HG03175 (cell line): ENCODE results near the gene FBXL5.
A peak's percentile ranks its signal among the peaks of the same experiment; 100 is the strongest.
"Not testable (repeated sequence)": the region's sequence is repeated elsewhere in the genome, so short reads cannot be mapped to it uniquely, and the experiment has no call there.

ENCODE experiments used
- ATAC-seq: cut with Tn5 transposase; IDR thresholded peaks from one replicate; pipeline ENCODE4 v1.9.1; 2021; ENCODE audit warnings: mild to moderate bottlenecking, moderate library complexity; ENCODE audit not compliant: unreplicated experiment

The FBXL5 gene

DNA sequence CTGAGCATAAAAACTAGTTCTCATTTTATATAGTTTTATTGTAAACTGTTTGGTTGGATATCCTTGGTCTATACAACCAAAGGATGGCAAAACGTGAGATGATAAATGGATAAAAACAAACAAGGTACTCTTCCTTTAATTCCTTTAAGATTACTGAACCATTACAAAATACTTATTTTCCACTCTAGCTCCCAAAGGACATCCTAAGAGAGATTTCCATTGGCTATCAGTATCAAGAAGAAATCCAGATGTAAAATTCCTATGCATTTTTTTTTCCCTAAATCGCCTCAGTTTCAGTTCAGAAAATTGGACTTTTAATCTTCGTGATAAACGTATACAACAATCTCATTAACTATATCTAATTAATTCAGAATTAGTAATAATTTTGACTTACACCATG, 2.3 kb downstream of the FBXL5 start:
- no peak for ATAC-seq

DNA sequence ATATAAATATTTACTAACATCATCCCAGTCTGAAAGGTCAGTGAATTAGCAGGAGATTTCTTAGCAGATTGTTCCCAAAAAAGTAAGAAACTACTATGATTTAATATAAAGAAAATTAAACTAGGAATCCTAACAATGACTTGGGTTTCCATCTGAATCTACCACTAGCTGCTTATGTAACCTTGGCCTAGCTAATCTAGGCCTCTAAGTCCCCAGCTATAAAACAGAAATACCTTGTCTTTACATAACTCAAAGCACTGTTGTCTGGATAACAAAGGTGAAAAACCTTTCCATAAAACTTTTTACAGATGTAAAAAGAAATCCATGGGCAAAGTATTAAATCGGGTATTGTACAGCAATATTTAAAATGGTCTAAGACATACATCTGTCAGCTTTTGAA, 3.0 kb downstream of the FBXL5 start:
- ATAC-seq: no peak

DNA sequence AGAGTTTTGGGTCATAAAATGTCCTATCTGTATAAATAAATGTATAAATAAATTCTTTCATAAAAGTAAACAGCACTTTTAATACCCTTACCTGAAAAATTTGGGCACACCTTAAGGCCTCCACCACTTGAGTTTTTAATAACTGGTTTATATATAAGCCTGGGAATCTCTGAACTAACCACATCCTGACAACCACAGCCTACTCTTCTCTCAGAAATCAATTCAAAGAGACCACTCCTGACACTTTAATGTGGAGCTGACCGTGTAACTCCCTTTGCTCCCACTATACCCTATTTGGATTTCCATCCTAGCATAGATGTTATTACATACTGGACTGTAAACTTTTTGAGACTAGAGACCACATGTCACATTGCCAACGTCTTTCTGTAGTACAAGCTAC, 3.5 kb downstream of the FBXL5 start:
- ATAC-seq: no peak

DNA sequence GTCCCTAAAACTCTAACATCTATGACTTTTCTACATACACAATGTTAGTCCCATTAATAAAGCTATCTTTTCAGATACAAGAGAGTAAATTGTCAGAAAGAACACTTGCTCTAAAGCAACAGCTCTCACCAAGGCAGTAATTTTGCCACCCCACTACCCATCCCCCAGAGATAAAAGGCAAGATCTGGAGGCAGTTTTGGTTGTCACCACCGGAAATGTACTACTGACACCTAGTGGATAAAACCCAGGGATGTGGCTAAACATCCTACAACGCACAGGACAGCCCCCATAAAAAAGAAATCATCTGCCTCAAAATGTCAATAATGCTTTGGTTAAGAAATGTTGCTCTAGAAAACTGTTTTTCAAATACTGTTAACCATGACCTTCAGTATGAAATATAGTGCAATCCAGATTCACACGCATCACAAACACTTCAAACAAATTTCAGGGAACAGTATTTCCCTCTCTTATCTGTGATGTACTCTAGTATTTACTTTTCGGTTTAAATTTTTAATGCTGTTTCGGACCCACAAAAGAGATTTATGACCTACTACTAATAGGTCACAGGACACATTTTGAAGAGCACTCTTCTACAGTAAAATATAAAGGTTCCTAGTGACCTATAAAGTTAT, 5.1 kb downstream of the FBXL5 start:
- ATAC-seq: peak; percentile 52

DNA sequence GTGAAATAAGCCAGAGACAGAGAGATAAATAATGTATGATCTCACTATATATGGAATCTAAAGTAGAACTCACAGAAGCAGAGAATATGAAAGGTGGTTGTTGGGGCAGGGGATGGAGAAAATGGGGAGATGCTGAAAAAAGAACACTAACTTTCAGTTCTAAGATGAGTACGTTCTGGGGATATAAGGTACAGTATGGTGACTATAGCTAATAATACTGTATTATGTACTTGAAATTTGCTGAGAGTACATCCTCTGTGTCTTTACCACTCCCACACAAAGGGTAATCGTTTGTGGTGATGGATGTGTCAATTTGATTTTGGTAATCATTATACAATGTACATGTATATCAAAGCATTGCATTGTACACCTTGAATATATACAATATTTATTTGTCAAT, 6.6 kb downstream of the FBXL5 start:
- peak; percentile 48 for ATAC-seq

DNA sequence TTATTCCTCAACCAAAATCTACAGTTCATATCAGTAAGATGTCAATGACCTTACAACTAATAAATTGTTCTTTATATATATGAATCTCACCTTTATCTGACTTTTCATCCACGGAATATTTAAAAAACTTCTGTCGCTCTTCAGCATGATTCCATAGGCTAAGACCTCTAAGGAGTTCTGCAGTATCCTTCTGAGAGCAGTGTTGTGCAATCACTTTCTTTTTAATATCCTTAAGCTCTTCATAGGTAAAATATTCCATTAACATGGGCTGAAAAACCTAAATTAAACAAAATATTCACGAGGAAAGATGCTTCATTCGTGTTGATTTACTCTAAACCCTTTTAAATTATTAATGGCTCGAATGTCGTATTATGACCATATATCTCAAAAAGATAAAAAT, 16.7 kb downstream of the FBXL5 start:
- ATAC-seq: no peak

DNA sequence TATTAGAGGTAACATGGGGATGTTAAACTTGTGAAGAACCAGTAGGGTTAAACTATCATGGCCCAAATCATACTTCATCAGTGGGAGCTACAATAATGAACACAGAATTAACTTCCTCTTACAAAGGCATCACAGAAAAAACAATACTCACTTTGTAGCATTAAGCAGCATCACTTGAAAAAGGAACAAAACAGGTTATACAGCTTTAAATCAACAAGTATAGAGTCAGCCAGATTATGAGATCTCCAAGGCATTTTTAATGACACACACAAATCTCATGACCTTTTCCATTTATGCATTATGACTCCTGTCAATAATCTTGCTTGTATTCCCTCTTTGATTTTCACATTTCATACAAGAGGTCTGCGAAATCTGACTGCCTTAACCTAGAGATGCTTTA, 18.3 kb downstream of the FBXL5 start:
- no peak for ATAC-seq

DNA sequence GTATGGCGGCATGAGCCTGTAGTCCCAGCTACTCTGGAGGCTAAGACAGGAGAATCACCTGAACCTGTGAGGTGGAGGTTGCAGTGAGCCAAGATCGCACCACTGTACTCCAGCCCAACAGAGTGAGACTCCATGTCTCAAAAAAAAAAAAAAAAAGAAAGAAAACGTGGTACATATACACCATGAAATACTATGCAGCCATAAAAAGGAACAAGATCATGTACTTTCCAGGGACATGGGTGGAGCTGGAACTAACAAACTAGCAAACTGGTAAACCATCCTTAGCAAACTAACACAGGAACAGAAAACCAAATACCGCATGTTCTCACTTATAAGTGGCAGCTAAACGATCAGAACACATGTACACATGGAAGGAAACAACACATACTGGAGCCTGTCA, 37.8 kb downstream of the FBXL5 start:
- not testable (repeated sequence) for ATAC-seq

DNA sequence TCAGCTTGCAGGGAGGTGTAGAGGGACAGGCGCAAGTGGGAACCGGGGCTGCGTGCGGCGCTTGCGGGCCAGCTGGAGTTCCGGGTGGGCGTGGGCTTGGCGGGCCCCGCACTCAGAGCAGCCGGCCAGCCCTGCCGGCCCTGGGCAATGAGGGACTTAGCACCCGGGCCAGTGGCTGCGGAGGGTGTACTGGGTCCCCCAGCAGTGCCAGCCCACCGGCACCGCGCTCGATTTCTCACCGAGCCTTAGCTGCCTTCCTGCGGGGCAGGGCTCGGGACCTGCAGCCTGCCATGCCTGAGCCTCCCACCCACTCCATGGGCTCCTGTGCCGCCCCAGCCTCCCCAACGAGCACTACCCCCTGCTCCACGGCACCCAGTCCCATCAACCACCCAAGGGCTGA, 40.3 kb downstream of the FBXL5 start:
- not testable (repeated sequence) for ATAC-seq

DNA sequence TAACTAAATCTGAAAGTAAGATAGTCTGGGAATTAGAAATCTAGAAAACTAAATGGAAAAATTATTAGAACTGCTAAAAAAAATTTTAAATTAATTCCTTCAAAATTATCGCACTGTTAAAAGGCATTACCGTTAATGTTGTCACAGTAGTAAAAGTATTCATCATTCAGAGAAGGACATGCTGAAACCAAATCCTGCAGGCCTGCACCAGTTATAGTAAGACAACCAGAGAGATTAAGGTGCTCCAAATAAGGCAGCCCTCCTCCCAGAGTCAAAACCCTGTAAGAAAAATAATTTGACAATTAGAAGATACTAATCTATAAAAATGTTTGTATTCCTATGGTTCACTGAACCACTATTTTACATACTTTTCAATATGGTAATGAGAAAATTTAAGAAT, 43.0 kb downstream of the FBXL5 start:
- ATAC-seq: no peak

DNA sequence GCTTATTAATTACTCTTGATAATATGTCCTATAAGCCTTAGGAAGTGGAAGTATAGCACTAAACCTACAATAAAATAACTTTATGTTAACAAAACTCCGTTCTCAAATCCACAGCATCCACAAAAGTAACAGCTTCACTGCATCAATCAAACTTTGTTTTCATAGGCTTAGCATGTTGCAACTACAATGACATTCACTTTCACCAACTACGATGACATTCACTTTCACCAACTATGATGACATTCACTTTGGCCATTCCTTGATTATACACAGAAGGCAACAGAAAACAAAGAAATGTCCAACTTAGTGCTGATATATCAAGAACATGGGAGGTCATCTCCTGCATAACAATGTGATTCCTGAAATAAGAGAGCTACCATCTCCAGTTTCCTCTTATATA, 44.3 kb downstream of the FBXL5 start:
- no peak for ATAC-seq

DNA sequence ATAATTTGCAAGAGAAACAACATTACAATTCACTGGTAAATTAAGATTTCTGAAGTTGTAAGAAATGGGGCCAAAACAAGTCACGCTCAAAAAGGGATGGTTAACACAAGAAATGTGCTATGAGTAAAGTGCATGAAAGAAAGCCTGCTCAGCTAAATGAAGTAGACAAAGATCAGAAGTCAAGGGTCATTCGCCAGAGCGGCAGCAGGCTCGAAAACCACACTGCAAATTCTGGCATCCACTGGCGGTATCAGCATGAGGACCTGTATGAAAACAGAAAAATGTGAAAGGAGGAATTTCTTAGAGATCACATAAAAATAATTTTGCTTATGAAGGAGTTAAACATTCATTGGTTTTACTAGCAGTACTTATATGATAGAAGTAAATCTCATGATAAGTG, 49.6 kb downstream of the FBXL5 start:
- no peak for ATAC-seq

DNA sequence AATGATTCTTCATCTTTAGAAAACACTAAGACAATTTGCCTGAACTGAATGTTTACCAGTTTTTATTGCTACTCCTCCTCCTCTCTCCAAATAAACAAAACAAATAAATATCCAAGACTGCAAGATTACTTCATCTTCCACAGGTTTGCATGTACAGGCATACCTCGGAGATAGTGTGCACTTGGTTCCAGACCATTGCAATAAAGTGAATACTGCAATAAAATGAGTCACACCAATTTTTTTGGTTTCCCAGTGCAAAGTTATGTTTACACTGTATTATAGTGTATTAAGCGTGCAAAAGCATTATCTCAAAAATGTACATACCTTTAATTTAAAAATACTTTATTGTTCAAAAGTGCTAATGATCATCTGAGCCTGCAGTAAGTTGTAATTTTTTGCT, 53.3 kb downstream of the FBXL5 start:
- no peak for ATAC-seq

DNA sequence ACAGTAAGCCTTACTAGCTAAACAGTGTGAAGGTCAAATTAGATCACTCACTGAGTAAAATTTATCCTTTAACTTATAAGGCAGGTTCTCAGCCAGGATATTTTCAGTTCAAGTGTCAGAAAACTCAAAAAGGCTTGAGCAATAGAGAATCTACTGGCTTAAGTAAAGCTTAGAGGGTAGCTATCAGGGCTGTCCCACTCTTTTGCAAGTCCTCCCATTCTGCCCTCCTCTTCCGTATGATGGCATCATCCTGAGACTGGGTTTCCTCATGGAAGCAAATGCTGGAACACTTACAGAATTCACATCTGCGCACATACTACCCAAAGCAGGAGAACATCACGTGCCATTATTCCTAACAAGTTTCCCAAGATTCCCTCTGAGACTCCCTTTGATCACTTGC, 55.0 kb downstream of the FBXL5 start:
- ATAC-seq: no peak

DNA sequence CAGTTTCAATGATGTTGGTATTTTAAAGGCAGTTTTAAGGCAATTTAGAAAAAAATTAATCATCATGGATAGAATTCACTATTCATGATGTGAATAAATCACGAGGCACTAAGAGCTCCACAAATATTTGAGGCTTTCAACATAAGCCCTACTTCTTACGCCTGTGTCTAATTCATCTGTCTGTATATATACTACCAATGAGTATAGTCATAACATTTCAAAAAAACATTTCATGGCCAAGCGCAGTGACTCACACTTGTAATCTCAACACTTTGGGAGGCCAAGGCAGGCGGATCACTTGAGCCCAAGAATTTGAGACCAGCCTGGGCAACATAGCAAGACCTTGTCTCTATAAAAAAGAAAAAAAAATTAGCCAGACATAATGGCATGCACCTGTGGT, 56.5 kb downstream of the FBXL5 start:
- no peak for ATAC-seq

DNA sequence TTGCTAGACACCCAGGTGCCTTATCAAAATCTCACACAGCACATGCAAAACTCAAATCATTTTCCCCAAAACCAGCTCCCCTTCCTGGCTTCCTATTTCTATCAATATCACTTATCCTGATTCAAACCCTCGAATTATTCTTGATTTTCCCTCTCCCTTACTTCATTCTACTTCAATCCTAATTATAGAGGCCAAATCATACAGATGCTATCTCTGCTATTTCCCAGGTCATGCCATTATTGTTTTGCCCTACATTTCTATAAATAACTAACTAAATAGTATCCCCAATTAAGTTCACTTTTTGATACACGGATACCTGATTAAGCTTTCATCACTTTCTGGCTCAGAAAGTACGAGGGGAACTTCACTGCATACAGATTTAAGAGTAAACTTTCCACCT, 62.4 kb downstream of the FBXL5 start:
- no peak for ATAC-seq

DNA sequence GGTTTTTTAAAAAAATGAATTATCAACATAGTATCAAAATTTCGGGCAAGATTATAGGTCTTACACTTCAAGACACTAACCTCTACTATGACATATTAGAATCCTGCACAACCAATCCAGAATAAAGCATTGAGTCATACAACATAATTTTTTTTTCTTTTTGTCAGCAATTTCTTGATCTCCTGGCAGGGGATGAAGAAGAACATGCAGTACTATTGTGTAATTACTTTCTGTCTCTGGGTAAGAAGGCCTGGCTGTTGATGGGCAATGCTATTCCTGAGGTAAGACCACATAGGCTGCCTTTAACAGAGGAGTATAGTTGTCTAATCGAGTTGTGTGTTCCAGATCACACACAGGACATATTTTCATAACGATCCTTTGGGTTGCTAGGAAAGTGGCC, 67.5 kb downstream of the FBXL5 start:
- no peak for ATAC-seq

DNA sequence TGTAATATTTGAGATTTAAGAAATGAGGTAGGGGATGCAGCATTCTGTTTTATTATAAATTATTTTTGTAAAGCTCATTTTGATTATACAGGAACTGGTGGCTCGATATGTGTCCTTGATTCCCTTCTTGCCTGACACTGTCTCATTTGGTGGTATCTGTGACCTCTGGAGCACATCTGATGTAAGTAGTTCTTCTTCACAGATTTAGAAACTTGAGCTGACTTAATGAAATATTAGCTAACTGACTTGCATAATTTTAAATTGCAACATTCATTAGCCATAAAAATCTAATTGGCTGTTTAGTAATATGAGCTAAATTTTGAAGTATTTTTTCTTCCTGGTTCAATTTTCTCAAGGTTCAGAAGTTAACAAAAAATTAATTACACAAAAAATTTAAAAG, 69.1 kb downstream of the FBXL5 start:
- no peak for ATAC-seq

DNA sequence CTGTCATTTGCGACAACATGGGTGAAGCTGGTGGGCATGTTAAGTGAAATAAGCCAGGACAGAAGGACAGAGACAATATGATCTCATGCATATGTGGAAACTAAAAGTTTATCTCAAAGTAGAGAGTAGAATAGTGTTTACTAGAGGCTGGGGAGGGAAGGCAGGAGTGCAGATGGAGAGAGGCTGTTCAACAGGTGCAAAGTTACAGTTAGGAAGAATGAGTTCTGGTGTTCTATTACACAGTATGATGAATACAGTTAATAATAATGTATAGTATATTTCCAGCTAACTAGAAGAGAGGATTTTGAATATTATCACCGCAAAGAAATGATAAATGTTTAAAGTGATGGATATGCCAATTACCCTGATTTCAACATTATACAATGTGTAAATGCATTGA, 69.8 kb downstream of the FBXL5 start:
- no peak for ATAC-seq

DNA sequence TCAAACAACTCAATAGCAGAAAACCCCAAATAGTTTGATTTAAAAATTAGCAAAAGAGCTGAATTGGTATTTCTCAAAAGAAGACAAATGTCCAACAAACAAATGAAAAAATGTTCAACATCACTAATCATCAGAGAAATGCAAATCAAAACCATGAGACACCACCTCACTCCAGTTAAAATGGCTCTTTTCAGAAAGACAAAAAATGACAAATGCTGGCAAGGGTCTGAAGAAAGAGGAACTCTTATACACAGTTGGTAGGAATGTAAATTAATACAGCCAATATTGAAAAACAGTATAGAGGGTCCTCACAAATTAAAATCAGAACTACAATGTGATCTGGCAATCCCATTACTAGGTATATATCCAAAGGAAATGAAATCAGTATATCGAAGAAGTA, 70.4 kb downstream of the FBXL5 start:
- no peak for ATAC-seq

DNA sequence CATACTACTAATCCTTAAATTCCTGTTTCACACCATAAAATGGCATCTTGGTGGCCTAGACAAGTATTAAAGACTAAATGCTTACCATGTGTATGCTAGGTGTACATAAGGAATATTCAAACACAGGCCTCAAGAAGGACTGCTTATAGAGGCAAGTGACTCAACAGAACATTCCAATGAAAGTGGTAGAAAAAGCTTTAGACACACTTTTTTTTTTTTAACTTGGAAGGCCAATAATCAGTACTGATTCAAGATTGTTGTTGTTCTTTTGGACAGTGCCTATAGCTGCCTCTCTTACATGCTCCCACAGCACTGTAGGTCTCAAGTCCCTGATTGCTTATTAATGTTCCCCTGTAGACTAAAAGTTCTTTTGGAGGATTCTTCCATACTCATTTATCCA, 77.6 kb downstream of the FBXL5 start:
- no peak for ATAC-seq

DNA sequence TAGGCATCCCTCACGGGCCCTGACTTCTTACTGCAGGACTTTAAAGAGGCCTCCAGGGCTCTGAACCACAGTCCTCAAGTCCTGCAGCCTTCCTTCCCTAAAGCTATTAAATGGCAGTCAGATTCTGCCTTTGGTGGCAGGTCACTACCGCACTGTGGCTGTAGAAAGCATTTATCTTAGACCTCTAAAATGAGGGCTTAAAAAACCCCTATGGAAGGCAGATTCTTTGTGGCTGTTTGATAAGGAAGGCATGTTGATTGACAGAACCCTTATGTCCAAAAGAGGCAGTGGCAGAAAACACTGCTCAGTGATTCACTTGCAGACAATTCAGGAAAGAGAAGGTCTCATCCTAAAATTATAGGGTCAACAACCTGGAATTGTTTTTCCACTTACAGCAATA, 79.2 kb downstream of the FBXL5 start:
- no peak for ATAC-seq

DNA sequence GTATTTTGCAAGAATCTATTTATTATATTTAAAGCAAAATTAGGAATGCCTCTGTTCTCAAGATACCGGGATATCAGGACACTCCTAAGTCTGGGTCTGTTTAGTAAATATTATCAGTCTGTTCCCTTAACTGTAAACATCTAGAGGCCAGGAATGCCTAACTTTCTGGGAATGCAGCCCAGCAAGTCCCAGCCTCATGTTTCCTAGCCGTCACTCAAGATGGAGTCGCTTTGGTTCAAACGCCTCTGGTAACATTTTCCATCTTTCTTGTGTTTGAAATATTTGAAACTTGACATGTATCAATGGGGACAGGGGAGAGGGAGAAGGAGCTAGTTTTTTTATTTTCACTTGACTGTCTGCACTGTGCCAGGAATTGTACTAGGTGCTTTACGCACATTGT, 85.4 kb downstream of the FBXL5 start:
- no peak for ATAC-seq

DNA sequence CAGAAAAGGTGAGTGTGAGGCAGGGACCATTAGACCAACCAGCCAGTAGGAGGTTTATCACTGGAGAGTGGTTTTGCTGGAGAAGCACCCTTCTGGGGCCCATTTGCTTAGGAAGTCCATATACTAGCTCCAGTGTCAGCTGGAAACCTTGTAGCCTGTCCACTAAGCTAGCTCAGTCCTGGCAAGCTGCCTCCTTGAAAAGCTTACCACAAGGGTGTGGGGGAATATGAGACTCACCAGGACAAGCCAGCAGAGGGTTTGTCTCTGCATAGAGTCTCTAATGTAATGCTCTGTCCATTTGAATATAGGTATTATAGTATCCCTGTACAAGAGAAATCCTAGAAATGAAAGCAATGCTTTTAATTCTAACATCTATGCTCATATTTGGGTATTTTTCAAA, 86.3 kb downstream of the FBXL5 start:
- no peak for ATAC-seq
